ENCODE measurements around the gene NDUFA6.

- TF ChIP-seq, protein P1, sequence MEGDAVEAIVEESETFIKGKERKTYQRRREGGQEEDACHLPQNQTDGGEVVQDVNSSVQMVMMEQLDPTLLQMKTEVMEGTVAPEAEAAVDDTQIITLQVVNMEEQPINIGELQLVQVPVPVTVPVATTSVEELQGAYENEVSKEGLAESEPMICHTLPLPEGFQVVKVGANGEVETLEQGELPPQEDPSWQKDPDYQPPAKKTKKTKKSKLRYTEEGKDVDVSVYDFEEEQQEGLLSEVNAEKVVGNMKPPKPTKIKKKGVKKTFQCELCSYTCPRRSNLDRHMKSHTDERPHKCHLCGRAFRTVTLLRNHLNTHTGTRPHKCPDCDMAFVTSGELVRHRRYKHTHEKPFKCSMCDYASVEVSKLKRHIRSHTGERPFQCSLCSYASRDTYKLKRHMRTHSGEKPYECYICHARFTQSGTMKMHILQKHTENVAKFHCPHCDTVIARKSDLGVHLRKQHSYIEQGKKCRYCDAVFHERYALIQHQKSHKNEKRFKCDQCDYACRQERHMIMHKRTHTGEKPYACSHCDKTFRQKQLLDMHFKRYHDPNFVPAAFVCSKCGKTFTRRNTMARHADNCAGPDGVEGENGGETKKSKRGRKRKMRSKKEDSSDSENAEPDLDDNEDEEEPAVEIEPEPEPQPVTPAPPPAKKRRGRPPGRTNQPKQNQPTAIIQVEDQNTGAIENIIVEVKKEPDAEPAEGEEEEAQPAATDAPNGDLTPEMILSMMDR (IDR thresholded peaks at IDR 0.05; ENCODE audit: low read depth, low read length, missing input control): no peak
- TF ChIP-seq REST (IDR thresholded peaks at IDR 0.05) (no peak), SP1 (IDR thresholded peaks at IDR 0.05) (no peak), RAD21 (IDR thresholded peaks at IDR 0.05) (no peak), FOXA1 (IDR thresholded peaks at IDR 0.05) (no peak), FOXA2 (IDR thresholded peaks at IDR 0.05) (no peak)
Observed at GRCh38 chr22:42086051-42086450, 4.5 kb downstream of the NDUFA6 start.

Data from liver (tissue), 3 donors.